NCI-H2081 treated with DMSO at 0.1 percent for 48 hours (cell line): ENCODE results near the gene GHDC.
"Not testable (repeated sequence)": the region's sequence is repeated elsewhere in the genome, so short reads cannot be mapped to it uniquely, and the experiment has no call there.

Source experiments
- DNase-seq: peaks from one replicate; lab custom pipeline; 2025; lab: John Stamatoyannopoulos, UW

The GHDC gene

GRCh38 chr17:42193969-42194899 is at the start of gene GHDC:
GHDC (minus strand) TSS chr17:42194494; CDS start chr17:42193581, 913 bp downstream.
- peak; percentile 19 for DNase-seq

GRCh38 chr17:42243493-42243982 is 49.2 kb upstream of the GHDC start:
- DNase-seq, result no peak

- DNase-seq, result no peak
Measured at GRCh38 chr17:42241871-42242270, 47.6 kb upstream of the GHDC start.

GRCh38 chr17:42240863-42241262 is 46.6 kb upstream of the GHDC start:
- DNase-seq, result not testable (repeated sequence)

GRCh38 chr17:42240201-42240600 is 45.9 kb upstream of the GHDC start:
- no peak for DNase-seq

GRCh38 chr17:42239576-42239975 is 45.3 kb upstream of the GHDC start:
- DNase-seq, result not testable (repeated sequence)

GRCh38 chr17:42236760-42237159 is 42.5 kb upstream of the GHDC start:
- DNase-seq, result no peak

GRCh38 chr17:42233994-42234393 is 39.7 kb upstream of the GHDC start:
- DNase-seq, result no peak

- DNase-seq, result no peak
Measured at GRCh38 chr17:42233156-42233555, 38.9 kb upstream of the GHDC start.

GRCh38 chr17:42230225-42230624 is 35.9 kb upstream of the GHDC start:
- no peak for DNase-seq

- no peak for DNase-seq
Measured at GRCh38 chr17:42227849-42228700, 33.8 kb upstream of the GHDC start.

- no peak for DNase-seq
Measured at GRCh38 chr17:42225646-42226045, 31.4 kb upstream of the GHDC start.

- no peak for DNase-seq
Measured at GRCh38 chr17:42224651-42225050, 30.4 kb upstream of the GHDC start.

- DNase-seq, result no peak
Measured at GRCh38 chr17:42221886-42222745, 27.8 kb upstream of the GHDC start.

- DNase-seq, result not testable (repeated sequence)
Measured at GRCh38 chr17:42219280-42219679, 25.0 kb upstream of the GHDC start.

- no peak for DNase-seq
Measured at GRCh38 chr17:42214156-42214555, 19.9 kb upstream of the GHDC start.

- no peak for DNase-seq
Measured at GRCh38 chr17:42212382-42212781, 18.1 kb upstream of the GHDC start.

- not testable (repeated sequence) for DNase-seq
Measured at GRCh38 chr17:42211921-42212341, 17.6 kb upstream of the GHDC start.

- DNase-seq, result no peak
Measured at GRCh38 chr17:42210046-42210445, 15.8 kb upstream of the GHDC start.

GRCh38 chr17:42206153-42206612 is 11.9 kb upstream of the GHDC start:
- DNase-seq, result not testable (repeated sequence)

GRCh38 chr17:42203354-42203753 is 9.1 kb upstream of the GHDC start:
- no peak for DNase-seq
